ENCODE results near the gene ZBTB7C.

GRCh38 chr18:48279312-48279711 lies 129.9 kb downstream of the ZBTB7C start:
- TF ChIP-seq CTCF (conservative IDR thresholded peaks at IDR 0.05; ENCODE audit: low read length), result no peak
- no peak for TF ChIP-seq EZH2phosphoT487 (IDR thresholded peaks at IDR 0.05; ENCODE audit: borderline replicate concordance)

Measured in Loucy (cell line).